Stimulated activated CD8-positive, alpha-beta memory T cell treated with anti-CD3 and anti-CD28 coated beads, Interleukin-7, amount 100 ng/mL, for 1 hour (primary cell): ENCODE data around the gene SHISAL1.

ENCODE experiments used
- DNase-seq, 2 donors: peaks; one replicate each; pipeline ENCODE4 v3.0.0-alpha.2; 2020; ENCODE audit warnings: low read depth in 2 of 2

The SHISAL1 gene

DNA sequence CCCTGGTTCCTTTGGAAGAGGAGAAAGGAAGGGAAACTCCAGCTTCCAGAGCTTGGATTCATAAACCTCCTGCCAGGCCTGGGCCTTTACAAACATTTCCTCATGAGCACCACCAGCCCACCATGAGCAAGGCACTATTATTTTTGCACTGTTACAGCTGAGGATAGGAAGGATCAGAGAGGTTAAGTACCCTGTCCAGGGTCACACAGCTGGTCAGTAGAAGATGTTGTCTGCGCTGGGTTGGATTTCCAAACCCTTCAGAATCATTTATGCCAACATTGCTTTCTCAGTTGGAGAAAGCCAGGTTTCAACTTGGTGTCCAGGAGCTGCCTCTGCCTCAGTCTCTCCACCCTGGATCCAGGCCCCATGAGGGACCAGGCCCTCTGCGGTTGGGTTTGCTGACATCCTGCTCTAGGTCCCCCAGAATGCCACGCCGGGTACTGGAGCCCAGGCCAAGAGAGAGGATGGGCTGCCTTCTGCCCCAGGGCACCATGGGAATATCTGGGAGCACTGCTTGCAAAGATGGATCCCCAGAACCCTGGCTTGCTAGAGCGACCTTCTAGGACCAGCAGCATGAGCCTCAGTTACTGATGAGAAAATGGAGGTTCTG is 29.7 kb upstream of the SHISAL1 start:
- DNase-seq: no peak

DNA sequence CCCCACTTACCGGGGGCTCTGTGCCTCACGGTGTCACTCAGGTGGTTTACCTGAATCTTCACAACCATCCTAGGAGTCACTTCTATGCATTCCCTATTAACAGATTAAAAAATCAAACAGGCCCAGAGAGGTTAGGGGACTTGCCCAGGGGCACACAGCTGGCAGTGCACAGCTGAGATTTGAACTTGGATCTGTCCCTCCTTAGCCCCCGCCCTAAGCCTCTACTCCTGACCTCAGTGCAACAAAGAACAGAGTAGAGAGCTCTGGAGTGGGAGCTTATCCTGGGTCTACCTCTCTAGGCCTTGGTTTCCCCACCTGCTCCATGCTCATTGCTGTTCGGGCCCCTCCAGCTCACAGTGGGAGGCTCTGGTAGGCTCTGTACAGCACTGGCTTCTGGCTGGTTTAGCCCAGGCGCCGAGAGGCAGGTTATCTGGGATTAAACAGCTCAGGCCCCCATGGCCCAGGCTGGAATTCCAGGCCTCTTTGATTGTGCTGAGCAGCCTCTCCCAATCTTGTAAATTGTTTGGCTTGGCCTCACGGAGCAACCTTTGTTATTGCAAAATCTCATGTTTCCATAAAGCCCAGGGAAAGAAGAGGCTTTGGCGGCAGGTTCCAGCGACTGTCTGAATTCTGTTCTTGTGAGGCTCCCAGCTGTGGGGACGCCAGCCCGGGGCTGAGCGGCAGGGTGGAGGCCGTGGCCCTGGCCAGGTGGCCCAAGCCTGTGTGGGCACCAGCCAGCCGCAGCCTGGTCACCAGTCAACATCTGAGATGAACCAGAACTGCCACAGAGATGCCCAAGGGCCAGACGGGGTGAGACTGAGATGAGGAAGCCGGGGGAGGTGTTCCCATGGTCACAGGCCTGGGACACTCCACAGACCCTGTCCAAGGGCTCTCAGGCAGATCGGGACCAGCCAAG is 28.9 kb upstream of the SHISAL1 start:
- DNase-seq: no peak

DNA sequence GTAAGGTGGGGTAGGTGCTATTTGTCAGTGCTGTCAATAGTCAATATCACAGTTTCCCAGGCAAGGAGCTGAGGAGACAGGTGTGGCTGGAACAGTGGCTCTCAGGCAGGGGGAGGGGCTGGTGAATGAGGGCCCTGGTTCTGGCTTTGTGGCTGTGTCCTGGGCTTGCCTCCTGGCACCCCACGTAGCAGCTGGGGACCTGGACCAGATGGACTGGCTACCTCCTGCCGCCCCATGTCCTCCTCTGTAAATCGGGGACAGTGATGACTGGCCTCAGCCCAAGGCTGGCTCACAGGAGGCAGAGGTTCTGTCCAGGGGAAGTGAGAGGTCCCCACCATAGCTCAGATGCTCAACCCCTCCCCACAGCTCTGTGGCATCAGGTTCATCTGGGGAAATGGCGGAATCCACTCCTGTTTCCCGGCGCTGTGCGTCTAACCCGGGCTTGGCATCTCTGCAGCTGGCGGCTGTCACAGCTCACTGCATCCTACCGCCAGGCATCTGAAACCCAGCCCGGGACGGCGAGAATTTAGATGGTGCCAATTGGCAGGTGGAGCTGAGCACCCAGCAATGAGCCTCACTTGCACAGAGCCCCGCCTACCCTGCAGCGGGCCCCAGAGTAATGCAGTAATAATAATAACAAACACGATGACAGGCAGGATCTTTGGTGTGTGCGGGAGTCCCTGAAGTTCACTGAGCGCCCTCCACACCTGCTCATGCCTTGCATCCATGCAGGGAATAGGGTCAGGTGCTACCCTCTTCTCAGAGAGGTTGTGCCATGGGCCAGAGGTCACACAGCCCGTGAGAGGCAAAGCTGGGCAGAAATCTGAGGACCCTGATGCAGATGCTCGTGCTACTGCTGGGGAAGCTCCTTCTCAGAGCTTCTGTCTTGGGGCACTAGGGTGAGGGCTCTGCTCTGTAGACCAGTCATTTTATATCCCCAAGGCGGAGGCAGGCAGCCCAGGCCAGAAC is 27.8 kb upstream of the SHISAL1 start:
- DNase-seq: no peak

DNA sequence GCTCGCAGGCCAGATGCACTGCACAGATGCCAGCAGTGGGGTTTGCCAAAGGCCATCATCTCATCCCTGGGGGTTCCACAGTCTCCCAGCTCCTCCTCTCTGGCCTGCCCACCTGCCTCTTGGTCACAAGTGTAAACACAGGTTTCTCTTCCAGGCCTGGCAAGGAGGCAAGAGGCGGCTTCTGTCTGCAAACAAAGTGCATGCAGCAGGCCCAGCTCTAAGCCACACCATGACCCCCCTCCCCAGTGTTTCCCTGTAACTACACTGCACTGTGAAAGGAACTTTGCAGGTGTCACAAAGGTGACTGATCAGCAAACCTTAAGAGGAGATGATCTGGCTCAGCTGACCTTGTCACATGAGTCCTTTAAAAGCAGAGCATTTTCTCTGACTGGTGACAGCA is 26.2 kb upstream of the SHISAL1 start:
- no peak for DNase-seq

DNA sequence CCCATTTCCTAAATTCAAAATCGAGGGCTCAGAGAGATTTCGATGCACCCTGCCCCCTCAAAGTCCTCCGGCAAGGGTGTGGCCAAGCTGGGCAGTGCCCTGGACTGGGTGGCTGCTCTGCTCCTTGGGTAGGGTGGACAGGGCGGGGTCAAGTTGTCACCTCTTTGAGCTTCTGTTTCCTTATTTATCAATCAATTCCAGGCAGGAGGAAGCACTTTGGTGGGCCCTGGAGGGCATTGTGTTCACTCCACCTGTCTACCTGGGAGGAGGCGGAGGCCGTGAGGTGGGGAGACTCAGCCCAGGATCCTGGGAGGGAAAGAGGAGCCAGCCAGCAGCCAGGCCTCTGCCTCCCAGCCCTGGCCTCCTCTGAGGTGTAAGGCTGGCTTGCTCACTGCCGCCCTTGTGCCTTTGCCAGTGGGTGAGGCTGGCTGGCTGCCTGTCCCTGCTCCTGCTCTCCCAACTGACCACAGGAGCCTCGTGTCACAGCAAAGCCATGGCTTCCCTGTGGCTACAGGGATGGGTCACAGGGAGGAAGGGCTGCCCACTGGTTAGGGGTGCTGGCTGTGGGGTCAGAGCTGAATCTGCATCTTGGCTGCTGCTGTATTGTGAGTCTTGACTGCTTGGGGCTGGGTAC is 25.5 kb upstream of the SHISAL1 start:
- DNase-seq: no peak

DNA sequence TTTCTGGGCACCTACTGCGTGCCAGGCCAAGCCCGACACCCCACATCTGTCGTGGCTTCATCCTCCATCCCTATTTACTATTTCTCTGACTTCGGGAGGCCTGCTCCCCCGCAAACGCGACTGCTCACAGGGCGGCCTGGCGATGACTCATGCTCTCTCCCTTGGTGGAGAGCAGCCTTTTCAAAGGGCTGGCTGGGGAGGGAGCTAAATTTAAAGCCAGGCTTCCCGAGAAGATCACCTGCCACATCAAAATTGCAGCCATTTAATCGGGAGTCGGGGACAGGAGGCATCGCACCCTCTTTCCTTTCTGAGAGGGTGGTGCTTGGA is 24.9 kb upstream of the SHISAL1 start:
- no peak for DNase-seq

DNA sequence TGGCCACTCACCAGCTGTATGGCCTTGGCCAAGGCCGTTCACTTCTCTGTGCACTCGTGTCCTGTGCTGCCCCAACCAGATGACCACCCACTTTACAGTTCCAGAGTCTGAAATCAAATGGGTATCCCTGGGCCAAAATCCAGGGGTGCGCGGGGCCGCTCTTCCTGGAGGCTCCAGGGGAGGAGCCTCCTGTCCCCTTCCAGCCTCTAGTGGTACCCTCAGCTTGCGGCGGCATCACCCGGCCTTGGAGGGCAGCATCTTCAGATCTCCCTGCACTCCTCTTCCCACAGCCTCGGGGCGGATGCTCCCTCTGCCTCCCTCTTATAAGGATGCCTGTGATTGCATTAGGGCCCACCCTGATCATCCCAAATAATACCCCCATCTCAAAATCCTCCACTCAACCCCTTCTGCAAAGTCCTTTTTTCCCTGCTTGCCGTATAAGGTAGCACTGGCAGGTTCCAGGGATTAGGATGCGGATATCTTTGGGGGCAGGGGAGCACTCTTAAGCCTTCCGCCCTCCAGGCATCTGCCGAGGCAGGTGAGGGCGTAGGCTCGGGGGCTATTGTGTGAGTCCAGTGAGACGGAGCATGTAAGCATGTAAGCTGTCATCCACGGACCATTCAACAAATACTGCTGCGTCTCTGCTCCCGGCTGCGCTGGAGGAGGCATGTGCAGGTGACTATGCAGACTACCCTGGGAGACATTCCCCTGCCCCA is 24.4 kb upstream of the SHISAL1 start:
- DNase-seq: no peak

DNA sequence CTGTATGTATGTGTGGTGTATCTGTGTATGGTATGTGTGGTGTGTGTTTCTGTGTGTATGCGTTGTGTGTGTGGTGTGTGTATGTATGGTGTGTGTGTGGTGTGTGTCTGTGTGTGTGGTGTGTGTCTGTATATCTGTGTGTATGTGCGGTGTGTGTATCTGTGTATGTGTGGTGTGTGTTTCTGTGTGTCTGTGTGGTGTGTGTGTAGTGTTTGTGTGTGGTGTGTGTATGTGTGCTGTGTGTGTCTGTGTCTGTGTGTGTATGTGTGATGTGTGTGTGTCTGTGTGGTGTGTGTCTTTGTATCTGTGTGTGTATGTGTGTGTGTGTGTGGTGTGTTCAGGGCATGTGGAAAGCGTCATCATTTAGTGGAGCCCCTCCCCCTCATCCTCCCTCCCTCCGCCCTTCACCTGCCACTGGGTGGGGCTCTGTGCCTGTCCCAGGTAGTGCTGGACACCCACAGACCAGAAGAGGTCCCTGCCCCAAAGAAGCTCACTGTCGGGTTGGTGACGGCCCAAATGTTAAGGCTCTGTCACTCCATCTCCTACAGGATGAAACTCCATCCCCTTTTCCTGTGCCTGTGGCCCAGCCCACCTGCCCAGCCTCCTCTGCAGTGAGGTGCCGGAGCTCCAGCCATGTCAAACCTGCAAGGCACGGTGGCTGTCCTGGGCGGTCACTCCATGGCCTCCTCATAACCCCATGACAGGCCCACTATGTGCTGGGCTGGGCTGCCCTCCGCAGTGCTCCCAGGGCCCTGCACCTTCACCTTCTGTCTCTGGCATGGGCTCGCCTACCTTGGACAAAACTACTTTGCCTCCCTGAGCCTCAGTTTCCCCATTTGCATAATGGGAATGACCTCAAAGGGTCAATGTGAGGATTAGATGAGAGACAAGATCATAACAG is 23.4 kb upstream of the SHISAL1 start:
- DNase-seq: no peak

DNA sequence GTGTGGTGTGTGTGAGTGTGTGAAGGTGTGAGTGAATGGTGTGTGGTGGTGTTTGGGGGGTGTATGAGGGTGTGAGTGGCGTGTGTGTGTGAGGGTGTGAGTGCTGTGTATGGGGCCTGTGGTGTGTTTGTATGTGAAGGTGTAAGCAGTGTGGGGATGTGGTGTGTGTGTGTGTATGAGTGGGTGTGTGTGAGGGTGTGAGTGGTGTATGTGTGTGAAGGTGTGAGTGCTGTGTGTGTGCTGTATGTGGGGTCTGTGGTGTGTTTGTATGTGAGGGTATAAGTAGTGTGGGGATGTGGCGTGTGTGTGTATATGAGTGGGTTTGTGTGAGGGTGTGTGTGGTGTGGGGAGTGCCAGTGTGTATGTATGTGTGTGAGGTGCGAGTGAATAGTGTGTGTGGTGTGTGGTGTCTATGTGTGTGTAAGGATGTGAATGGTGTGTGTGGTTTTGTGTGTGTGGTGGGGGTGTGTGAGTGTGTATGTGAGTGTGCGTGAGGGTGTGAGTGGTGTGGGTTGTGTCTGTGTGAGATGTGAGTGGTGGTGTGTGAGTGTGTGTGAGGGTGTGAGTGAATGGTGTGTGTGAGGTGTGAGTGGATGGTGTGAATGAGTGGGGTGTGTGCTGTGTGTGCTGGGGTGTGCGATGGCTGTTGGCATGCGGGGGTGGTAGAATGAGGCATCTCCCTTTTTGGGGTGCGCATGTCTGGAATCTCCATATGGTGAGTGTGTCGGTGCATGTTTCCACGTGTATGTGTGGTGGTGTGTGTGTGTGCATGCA is 22.5 kb upstream of the SHISAL1 start:
- no peak for DNase-seq

DNA sequence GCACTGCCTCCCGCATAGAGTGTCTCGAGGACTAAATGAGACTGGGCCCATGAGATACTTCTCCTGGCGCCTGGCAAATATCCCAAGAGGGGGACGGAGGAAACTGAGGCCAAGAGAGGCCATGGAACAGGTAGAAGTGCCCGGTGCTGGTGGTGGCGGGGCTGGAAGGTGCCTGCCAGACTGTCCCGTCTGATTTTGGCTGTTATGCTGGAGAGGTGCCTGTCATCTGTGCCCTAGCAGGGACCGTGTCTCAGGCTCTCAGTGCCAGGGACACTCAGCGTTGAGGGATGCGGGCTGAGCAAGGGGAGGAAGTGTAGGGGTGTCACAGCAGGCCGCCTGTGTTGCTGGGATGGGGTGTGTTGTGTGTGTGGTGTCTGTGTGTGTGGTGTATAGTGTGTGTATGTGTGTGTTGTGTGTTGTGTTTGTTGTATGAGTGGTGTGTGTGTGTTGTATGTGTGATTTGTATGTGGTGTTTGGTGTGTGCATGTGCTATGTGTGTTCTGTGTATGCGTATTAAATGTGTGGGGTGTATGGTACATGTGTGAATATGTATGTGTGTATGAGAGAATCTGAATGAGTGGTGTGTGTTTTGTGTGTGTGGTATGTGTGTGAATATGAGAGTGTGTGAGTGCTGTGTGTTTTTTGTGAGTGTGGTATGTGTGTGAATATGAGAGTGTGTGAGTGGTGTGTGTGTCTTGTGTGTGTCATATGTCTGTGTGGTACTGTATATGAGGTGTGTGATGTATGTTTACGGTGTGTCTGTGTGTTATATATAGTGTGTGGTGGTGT is 21.3 kb upstream of the SHISAL1 start:
- no peak for DNase-seq

DNA sequence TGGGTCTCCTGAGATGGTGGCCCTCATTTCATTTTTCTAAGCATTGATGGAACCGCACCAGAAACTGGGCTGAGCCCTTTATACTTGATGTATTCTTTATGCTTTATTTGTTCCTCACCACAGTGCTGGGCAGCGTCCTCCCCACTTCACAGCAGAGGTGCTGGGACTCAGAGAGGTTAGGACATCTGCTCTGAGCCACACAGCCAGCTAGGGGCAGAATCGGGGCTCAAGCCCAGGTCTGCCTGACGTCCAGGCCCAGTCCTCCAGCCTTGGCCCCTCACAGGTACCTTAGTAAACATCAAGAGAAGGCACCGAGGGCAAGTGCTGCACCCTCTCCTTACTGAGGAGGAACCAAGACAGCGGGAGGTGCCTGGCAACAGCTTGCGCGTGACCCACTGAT is 20.2 kb upstream of the SHISAL1 start:
- no peak for DNase-seq

DNA sequence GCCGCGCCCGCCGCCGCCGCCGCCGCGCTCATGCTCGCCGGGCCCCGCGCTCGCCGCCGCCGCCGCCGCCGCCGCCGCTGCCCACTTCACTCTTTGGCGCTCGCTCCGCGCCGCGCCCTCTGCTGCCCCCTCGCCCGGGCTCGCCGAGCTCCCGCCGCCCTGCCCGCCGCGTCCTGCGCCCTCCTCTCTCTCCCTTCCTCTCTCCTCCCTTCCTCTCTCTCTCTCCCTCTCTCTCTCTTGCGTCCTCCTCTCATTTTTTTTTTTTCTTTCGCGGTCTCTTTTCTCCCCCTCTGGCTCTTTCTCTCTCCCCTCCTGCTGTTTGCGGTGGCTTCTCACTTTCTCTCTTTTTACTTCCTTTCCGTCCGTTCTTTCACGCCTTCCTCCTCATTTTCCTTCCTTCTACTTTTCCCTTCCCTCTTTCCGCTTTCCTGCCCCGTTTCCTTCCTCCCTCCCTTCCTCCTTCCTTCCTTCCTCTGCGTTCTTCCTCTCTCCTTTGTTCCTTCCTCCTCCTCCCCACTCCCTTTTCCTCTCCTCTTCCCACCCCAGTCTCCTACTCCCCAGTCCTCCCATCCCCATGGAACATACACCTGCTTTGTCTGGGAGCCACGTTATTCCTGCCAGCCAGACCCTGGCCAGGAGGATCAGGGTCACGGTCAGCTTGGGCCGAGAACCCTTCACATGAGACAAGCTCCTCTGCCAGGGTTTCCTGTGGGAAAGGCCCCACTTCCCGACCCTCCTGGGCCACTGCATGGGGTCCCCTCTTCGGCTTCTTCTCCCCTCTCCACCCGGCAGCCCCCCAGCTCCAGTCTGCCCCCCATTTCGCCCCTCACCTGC is 19.3 kb upstream of the SHISAL1 start:
- DNase-seq: no peak

DNA sequence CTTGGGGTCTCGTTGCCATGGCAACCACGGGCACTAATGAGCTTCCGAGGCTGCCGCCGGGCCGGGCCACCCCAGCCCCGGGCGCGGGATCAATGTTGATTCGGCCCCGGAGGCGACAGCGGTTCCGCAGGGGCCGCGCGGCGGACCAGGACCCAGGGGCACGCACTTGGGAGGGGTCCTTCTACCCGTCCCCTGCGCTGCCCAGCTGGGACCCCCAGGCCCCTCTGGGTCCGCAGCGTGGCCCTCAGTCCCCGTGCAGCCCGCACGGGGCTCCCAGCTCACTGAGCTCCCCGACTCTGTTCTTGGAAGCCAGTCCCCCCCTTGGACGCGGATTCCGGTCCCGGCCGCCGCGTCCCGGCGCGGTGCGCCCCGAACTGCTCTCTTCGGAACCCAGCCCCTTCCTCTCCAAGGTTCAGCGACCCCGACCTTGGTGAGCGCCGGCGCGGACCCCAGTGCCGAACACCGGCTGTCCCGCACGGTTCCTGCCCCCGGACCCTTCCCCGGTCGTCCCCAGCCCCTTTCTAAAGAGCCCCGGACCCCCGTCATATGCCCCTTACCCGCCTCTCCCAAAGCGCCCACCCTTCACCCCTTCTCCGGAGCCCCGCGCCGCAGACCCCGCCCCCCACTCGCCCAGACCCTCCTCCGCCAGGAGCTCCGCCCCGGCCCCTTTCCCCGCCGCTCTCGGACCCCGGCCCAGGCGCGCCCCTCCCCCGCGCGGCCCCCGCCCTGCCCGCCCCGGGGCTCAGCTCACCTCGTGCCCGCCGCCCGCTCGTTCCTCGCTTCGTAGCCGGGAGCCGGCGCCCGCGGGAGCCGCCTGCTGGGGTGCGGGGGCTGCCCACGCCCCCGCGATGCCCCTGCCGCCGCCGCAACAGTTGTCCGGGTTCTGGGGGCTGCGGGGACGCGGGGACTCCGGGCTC is 18.3 kb upstream of the SHISAL1 start:
- DNase-seq: no peak

DNA sequence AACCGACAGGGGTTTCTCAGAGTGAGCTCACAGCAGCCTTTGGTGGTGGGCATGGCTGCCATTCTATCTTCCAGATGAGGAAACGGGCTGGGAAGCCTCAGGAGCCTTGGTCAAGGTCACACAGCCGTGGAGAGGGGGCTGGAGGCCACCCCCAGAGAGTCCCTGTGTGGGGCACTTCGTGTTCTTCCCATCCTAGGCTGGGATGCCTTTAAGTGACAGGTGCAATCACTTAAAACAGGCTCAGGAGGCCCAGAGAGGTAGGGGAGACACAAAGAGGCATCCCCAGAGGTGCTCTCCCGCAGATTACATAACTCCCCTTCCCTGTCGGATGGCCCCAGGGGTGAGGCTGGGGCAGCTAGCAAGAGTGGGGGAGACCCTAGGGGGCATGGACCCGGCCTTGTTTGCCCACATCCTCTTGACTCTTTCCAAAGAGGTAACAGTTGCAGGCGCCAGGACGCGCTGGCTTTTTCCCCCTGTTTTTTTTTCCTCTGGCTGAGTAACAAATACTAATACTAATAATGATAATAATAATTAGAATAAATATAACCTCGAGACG is 17.5 kb upstream of the SHISAL1 start:
- no peak for DNase-seq

DNA sequence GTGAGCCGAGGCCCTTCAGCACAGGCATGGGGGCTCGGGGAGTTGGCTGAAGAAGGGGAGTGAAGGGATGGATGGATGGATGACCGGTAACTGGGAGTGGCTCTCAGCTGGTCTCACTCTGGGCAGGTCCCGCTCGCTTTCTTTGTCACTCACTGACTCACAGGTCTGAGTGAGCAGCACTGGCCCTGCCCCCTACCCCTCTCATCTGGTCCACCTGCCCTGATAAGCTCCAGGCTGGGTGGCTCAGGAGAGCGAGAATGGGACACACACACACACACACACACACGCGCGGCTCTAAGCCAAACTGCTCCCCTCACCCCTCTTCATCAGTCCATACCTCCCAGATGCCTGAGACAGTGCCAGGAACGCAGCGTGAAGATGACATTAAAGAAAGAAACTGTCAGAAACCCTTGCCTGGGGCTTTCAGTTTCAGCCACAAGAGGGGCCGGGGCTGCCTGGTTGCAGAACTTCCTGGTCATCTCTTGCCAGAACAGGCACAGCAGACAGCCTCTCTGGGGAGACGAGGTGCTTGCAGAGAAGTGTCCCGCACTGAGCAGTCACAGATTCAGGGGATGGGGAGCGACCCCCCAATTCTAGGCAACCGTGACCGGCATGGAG is 16.5 kb upstream of the SHISAL1 start:
- DNase-seq: no peak

DNA sequence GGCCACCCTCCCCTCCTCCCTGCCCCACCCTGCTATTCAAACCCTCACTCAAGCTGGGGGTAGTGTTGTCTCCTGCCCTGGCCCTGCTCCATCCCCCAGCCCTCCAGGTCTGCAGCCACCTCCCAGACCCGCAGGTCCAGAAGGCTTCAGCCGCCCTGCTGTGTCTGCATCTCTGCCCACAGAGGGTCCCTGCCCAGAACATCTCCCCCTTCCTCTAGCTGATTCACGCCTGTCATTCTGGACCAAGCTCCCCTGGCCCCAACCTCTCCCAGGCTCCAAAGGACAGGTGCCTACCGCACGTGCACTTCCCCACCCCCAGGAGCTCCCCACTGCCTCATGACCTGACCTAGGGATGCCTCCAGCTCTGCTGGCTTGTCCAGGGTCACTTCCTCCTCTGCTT is 16.0 kb upstream of the SHISAL1 start:
- DNase-seq: no peak
